ENCODE measurements around the gene TGFBR1.

DNA sequence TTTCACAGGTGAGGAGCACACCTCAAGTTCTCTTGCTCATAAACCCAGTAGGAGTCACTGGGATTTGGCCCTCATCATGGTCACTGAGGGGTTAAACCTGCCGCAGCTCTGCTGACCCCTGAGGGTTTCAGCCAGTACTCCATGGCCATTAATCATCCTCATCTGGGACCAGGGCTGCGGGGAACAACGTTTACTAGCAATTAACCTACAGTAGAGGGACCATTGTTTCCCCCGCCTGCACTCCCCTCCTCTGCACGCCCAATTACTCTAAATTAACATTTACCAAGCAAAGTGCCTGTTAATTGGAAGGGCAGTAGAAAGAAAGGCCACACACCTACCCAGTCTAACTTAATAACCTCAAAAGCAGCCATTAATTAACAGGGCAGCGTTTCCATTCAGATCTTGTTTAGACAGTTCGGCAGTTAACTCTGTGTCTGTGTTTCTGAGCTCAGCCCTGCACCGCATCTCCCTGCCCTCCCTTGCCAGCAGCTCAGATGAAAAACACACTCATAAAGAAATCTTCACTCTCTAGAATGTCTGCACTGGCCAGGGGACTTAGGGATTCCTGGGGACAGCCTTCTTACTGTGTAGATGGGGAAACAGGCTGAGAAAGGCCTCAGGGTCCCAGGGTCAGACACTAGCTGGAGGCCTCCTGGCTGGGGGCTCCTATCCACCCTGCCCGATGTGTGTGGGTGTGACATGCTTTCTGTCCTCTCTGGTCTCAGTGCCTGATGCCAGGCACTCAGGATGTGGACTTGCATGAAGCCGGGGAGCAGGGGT, 65.3 kb downstream of the TGFBR1 start:
- TF ChIP-seq POLR2A (IDR thresholded peaks at IDR 0.05): no peak
- TF ChIP-seq, protein P1, sequence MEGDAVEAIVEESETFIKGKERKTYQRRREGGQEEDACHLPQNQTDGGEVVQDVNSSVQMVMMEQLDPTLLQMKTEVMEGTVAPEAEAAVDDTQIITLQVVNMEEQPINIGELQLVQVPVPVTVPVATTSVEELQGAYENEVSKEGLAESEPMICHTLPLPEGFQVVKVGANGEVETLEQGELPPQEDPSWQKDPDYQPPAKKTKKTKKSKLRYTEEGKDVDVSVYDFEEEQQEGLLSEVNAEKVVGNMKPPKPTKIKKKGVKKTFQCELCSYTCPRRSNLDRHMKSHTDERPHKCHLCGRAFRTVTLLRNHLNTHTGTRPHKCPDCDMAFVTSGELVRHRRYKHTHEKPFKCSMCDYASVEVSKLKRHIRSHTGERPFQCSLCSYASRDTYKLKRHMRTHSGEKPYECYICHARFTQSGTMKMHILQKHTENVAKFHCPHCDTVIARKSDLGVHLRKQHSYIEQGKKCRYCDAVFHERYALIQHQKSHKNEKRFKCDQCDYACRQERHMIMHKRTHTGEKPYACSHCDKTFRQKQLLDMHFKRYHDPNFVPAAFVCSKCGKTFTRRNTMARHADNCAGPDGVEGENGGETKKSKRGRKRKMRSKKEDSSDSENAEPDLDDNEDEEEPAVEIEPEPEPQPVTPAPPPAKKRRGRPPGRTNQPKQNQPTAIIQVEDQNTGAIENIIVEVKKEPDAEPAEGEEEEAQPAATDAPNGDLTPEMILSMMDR (IDR thresholded peaks at IDR 0.05): no peak

Data from body of pancreas (tissue), 4 donors.